ENCODE results near the gene POLN.

POLN gene

GRCh38 chr4:2083116-2083825 is 158.7 kb downstream of the POLN start:
- DNase-seq (ENCODE audit: low read depth in 2 of 2): no peak

- DNase-seq (ENCODE audit: low read depth in 2 of 2): no peak
These were observed 159.3 kb downstream of the POLN start for GRCh38 chr4:2082627-2083026.

GRCh38 chr4:2082118-2082517 is 159.8 kb downstream of the POLN start:
- DNase-seq (ENCODE audit: low read depth in 2 of 2): no peak

GRCh38 chr4:2081540-2081939 is 160.4 kb downstream of the POLN start:
- DNase-seq (ENCODE audit: low read depth in 2 of 2): no peak

- DNase-seq (ENCODE audit: low read depth in 2 of 2): no peak
These were observed 161.3 kb downstream of the POLN start for GRCh38 chr4:2080429-2081300.

GRCh38 chr4:2079926-2080325 is 162.0 kb downstream of the POLN start:
- no peak for DNase-seq (ENCODE audit: low read depth in 2 of 2)

- no peak for DNase-seq (ENCODE audit: low read depth in 2 of 2)
These were observed 162.9 kb downstream of the POLN start for GRCh38 chr4:2079006-2079405.

- no peak for DNase-seq (ENCODE audit: low read depth in 2 of 2)
These were observed 163.3 kb downstream of the POLN start for GRCh38 chr4:2078584-2078983.

- DNase-seq (ENCODE audit: low read depth in 2 of 2): no peak
These were observed 164.1 kb downstream of the POLN start for GRCh38 chr4:2077537-2078460.

- no peak for DNase-seq (ENCODE audit: low read depth in 2 of 2)
These were observed 164.9 kb downstream of the POLN start for GRCh38 chr4:2076908-2077536.

- DNase-seq (ENCODE audit: low read depth in 2 of 2): no peak
These were observed 165.7 kb downstream of the POLN start for GRCh38 chr4:2075987-2076907.

GRCh38 chr4:2075171-2075986 is 166.5 kb downstream of the POLN start:
- DNase-seq (ENCODE audit: low read depth in 2 of 2): no peak

- no peak for DNase-seq (ENCODE audit: low read depth in 2 of 2)
These were observed 167.3 kb downstream of the POLN start for GRCh38 chr4:2074588-2074987.

- no peak for DNase-seq (ENCODE audit: low read depth in 2 of 2)
These were observed 168.0 kb downstream of the POLN start for GRCh38 chr4:2073808-2074481.

- DNase-seq (ENCODE audit: low read depth in 2 of 2): no peak
These were observed 168.7 kb downstream of the POLN start for GRCh38 chr4:2072971-2073807.

GRCh38 chr4:2071912-2072867 is 169.7 kb downstream of the POLN start:
- no peak for DNase-seq (ENCODE audit: low read depth in 2 of 2)
